NB4 (cell line): ENCODE results near the gene INPP4A.

Experiments
- DNase-seq: peaks from one replicate; pipeline ENCODE4 v3.0.0; 2010; ENCODE audit warnings: low read depth
- H3K4me3 ChIP-seq: one replicate; pipeline ENCODE4 v1.5.1; 2011; ENCODE audit warnings: mild to moderate bottlenecking, low read depth, low read length, moderate library complexity
- MYC ChIP-seq: IDR thresholded peaks from 2 replicates; pipeline ENCODE4 v1.6.1; 2011; ENCODE audit warnings: low read depth, low read length
- POLR2A ChIP-seq: IDR thresholded peaks from 2 replicates; pipeline ENCODE4 v1.6.1; 2011; ENCODE audit warnings: mild to moderate bottlenecking; ENCODE audit not compliant: insufficient read length; ENCODE audit errors: extremely low read depth
- TF ChIP-seq, protein P1 (sequence below): IDR thresholded peaks from 2 replicates; pipeline ENCODE4 v1.6.1; 2011; ENCODE audit warnings: low read depth, low read length
- TF ChIP-seq, protein P2 (sequence below): IDR thresholded peaks from one replicate; pipeline ENCODE4 v1.5.1; 2012; ENCODE audit warnings: low read depth, low read length

Gene INPP4A

DNA sequence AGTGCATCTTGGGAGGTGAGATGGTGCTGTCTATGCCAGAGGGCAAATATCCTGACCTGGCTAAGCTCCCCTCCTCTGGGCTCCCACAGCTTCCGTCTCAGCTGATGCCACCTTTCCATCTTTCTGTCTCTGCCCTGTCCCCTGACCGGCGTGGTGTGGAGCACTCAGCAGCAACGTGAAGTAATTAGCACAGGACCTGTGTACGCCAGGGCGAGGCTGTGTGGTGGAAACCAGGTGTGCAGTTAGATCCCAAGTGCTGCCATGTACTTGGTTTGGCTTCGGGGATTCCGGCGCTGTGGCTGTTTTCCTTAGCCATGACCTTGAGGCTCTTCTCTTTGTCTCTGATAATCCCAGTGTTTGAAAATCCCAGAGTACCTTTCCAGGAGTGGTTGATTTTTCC lies 127.1 kb downstream of the INPP4A start:
- TF ChIP-seq, protein P1, sequence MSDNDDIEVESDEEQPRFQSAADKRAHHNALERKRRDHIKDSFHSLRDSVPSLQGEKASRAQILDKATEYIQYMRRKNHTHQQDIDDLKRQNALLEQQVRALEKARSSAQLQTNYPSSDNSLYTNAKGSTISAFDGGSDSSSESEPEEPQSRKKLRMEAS: no peak
- no peak for TF ChIP-seq MYC
- no peak for DNase-seq
- H3K4me3 ChIP-seq: no peak overlapping the region

DNA sequence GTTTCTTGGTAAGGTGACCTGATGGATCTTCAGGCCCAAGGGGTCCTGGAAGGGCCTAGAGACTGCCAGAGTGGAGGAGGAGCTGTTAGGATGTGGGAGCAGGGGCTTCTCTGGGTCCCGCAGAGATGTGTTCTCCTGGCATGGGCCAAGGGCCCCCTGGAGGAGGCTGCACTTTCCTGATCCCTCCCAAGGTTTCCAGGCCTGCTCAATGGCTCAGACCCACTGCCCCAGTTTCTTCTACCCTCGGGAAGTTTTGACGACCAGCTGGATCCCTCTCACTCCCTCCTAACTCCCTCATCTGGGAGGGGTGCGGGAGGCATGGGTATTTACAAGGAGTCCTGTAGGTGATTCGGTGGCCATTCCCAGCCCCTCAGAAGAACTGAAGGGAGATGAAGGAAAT lies 127.6 kb downstream of the INPP4A start:
- H3K4me3 ChIP-seq: no peak overlapping the region
- no peak for DNase-seq
- TF ChIP-seq MYC: no peak
- TF ChIP-seq, protein P2, sequence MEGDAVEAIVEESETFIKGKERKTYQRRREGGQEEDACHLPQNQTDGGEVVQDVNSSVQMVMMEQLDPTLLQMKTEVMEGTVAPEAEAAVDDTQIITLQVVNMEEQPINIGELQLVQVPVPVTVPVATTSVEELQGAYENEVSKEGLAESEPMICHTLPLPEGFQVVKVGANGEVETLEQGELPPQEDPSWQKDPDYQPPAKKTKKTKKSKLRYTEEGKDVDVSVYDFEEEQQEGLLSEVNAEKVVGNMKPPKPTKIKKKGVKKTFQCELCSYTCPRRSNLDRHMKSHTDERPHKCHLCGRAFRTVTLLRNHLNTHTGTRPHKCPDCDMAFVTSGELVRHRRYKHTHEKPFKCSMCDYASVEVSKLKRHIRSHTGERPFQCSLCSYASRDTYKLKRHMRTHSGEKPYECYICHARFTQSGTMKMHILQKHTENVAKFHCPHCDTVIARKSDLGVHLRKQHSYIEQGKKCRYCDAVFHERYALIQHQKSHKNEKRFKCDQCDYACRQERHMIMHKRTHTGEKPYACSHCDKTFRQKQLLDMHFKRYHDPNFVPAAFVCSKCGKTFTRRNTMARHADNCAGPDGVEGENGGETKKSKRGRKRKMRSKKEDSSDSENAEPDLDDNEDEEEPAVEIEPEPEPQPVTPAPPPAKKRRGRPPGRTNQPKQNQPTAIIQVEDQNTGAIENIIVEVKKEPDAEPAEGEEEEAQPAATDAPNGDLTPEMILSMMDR: no peak
- TF ChIP-seq, protein P1: no peak
- TF ChIP-seq POLR2A: no peak

DNA sequence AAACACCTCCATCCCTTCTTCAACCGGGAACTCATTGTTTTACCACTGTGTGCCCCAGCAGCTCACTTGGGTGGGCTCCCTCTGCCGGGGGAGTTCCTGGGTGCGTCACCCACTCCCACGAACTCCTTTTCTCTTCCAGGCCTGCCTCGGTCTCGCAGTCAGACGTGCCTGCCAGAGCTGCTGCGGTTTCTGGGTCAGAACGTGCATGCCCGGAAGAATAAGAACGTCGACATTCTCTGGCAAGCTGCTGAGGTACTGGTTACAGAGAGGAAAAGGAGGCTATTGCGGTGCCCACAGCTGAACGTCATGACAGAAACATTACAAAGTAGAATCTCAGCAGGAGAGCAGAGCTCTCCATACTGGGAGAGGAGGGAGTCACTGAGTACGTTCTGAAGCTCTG lies 128.0 kb downstream of the INPP4A start:
- no peak for DNase-seq
- TF ChIP-seq, protein P1: no peak
- TF ChIP-seq POLR2A (no peak), MYC (no peak)
- TF ChIP-seq, protein P2: no peak
- no peak overlapping the region for H3K4me3 ChIP-seq

DNA sequence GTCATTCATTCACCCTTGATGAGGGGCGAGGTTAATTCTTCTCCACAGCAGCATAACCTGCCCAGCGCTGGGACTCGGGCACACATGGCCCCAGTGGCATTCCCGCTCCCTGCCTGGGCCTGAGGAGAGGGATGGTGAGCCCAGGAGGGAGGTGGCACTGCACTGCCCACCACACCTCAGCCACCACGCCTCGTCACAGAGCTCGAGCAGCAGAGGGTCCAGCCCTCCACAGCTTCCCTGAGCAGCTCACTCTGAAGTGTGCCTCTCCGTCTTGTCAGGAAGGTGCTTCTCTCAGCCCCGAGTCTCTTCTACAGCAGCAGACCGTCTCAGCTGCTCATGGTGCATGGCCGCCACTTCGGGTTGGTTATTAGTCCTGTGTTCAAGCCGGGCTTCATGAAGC lies 128.8 kb downstream of the INPP4A start:
- H3K4me3 ChIP-seq: no peak overlapping the region
- DNase-seq: no peak

GRCh38 chr2:98576666-98577312 lies 132.1 kb downstream of the INPP4A start:
- TF ChIP-seq MYC (no peak), POLR2A (no peak)
- TF ChIP-seq, protein P1: no peak
- TF ChIP-seq, protein P2: no peak
- no peak for DNase-seq
- no peak overlapping the region for H3K4me3 ChIP-seq

More for the DNA sequence above, 128.8 kb downstream of the INPP4A start:
- TF ChIP-seq, protein P1: no peak
- TF ChIP-seq, protein P2: no peak
- TF ChIP-seq MYC: no peak
- TF ChIP-seq POLR2A: no peak

DNA sequence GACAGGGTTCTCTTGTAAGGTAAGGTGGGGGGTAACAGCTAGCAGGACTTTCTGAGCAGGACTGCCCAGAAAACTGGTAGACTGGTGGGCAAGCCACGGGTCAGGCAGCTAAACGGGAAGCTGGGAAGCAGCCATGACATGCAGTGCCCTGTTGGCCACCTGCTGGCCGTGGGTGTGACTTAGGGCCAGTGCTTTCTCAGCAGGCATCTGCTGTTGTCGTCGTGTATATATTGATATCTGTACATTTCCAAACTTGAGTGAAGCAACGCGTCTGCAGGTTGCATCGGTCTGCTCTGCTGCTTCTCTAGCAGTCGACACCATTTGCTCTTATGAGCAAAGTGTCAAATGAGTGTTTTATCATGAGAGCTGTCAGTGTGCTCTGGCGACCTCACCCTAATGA lies 132.7 kb downstream of the INPP4A start:
- DNase-seq: peak; percentile 15
- TF ChIP-seq, protein P1: no peak
- TF ChIP-seq POLR2A (no peak), MYC (no peak)
- TF ChIP-seq, protein P2: peak; percentile 18
- no peak overlapping the region for H3K4me3 ChIP-seq
